Astrocyte (in vitro differentiated cells and primary cell): ENCODE results near the gene TGM1.

Experiments
- EZH2 ChIP-seq: IDR thresholded peaks from 2 replicates; pipeline ENCODE4 v1.6.1; 2012; ENCODE audit warnings: mild to moderate bottlenecking, low read length, inconsistent platforms; ENCODE audit not compliant: insufficient read depth
- TF ChIP-seq, protein P1 (sequence below): IDR thresholded peaks from 2 replicates; pipeline ENCODE4 v1.5.1; 2011; ENCODE audit warnings: low read depth, mild to moderate bottlenecking, inconsistent platforms, low read length, moderate library complexity; ENCODE audit not compliant: insufficient read depth

GRCh38 chr14:24266344-24267244, 3.6 kb upstream of the TGM1 start:
- TF ChIP-seq, protein P1, sequence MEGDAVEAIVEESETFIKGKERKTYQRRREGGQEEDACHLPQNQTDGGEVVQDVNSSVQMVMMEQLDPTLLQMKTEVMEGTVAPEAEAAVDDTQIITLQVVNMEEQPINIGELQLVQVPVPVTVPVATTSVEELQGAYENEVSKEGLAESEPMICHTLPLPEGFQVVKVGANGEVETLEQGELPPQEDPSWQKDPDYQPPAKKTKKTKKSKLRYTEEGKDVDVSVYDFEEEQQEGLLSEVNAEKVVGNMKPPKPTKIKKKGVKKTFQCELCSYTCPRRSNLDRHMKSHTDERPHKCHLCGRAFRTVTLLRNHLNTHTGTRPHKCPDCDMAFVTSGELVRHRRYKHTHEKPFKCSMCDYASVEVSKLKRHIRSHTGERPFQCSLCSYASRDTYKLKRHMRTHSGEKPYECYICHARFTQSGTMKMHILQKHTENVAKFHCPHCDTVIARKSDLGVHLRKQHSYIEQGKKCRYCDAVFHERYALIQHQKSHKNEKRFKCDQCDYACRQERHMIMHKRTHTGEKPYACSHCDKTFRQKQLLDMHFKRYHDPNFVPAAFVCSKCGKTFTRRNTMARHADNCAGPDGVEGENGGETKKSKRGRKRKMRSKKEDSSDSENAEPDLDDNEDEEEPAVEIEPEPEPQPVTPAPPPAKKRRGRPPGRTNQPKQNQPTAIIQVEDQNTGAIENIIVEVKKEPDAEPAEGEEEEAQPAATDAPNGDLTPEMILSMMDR = no peak
- TF ChIP-seq EZH2 = no peak
